HEK293T (cell line): ENCODE measurements around the gene ARMS2.

Experiments used
- BHLHE40 ChIP-seq: fragments of 450-650 bp; IDR thresholded peaks from 2 replicates; pipeline ENCODE4 v1.6.1; 2016; ENCODE audit warnings: mild to moderate bottlenecking, moderate library complexity, borderline replicate concordance
- CTBP1 ChIP-seq: fragments of 450-650 bp; IDR thresholded peaks from 2 replicates; pipeline ENCODE4 v1.6.1; 2016; ENCODE audit warnings: borderline replicate concordance
- ELF4 ChIP-seq: fragments of 450-650 bp; IDR thresholded peaks from 2 replicates; pipeline ENCODE4 v1.6.1; 2017; ENCODE audit warnings: antibody characterized with exemption
- FOXM1 ChIP-seq: fragments of 450-650 bp; IDR thresholded peaks from 2 replicates; pipeline ENCODE4 v1.6.1; 2017; ENCODE audit warnings: mild to moderate bottlenecking, borderline replicate concordance
- LEF1 ChIP-seq: fragments of 450-650 bp; IDR thresholded peaks from 2 replicates; pipeline ENCODE4 v1.6.1; 2017; ENCODE audit warnings: mild to moderate bottlenecking, borderline replicate concordance
- PKNOX1 ChIP-seq: fragments of 450-650 bp; IDR thresholded peaks from 2 replicates; pipeline ENCODE4 v1.6.1; 2016
- SUZ12 ChIP-seq: fragments of 450-650 bp; IDR thresholded peaks from 2 replicates; pipeline ENCODE4 v1.6.1; 2016; ENCODE audit warnings: mild to moderate bottlenecking
- TARDBP ChIP-seq: fragments of 450-650 bp; IDR thresholded peaks from 2 replicates; pipeline ENCODE4 v1.6.1; 2016

GRCh38 chr10:122495406-122496340 is 41.2 kb downstream of the ARMS2 start:
- TF ChIP-seq TARDBP (no peak), CTBP1 (no peak), BHLHE40 (no peak), SUZ12 (no peak), ELF4 (no peak), PKNOX1 (no peak), LEF1 (no peak), FOXM1 (no peak)
